WTC11 (cell line): Measurements from ENCODE around the gene PSD2. TPM values are rescaled to one million over a fixed set of nuclear protein-coding genes. Genes with fewer than 3 reads are reported as not detected.
A peak's percentile ranks its signal among the peaks of the same experiment; 100 is the strongest.

Experiments used
- ATAC-seq: fragments of 200-7000 bp; cut with Tn5 transposase; 2 replicates; pipeline ENCODE4 v1.10.0; 2021; ENCODE audit warnings: mild to moderate bottlenecking, moderate library complexity
- CTCF ChIA-PET: fragments of 300-600 bp; sonication (Branson Sonifier 250); formaldehyde crosslinking; loops from one replicate; lab custom pipeline; 2021; ENCODE audit warnings: antibody characterized with exemption; lab: Charles Lee
- POLR2A ChIA-PET: fragments of 350-600 bp; sonication (Branson Sonifier 250); formaldehyde crosslinking; loops from one replicate; lab custom pipeline; 2021; ENCODE audit warnings: antibody characterized with exemption; lab: Charles Lee
- DNase-seq: peaks from one replicate; pipeline ENCODE4 v3.0.0; 2021; ENCODE audit warnings: low spot score
- H3K27ac Mint-ChIP-seq: 2 replicates; pipeline ENCODE4 v1.8.0; 2021; ENCODE audit warnings: mixed read lengths
- H3K27me3 Mint-ChIP-seq: 2 replicates; pipeline ENCODE4 v1.8.0; 2021; ENCODE audit warnings: low read depth, mild to moderate bottlenecking, moderate library complexity, mixed read lengths
- H3K36me3 Mint-ChIP-seq: 2 replicates; pipeline ENCODE4 v1.8.0; 2021; ENCODE audit warnings: mixed read lengths
- H3K4me1 Mint-ChIP-seq: 2 replicates; pipeline ENCODE4 v1.8.0; 2022; ENCODE audit warnings: mixed read lengths
- H3K4me3 Mint-ChIP-seq: 2 replicates; pipeline ENCODE4 v1.8.0; 2021; ENCODE audit warnings: mild to moderate bottlenecking, moderate library complexity, mixed read lengths
- H3K9me3 Mint-ChIP-seq: 2 replicates; pipeline ENCODE4 v1.8.0; 2021; ENCODE audit warnings: mixed read lengths
- ATF1 ChIP-seq: sonication (generic); formaldehyde crosslinking; IDR thresholded peaks from 2 replicates; pipeline ENCODE4 v1.8.1; 2023; ENCODE audit warnings: mild to moderate bottlenecking, moderate library complexity, missing genetic modification reagents
- ATF6 ChIP-seq: sonication (generic); formaldehyde crosslinking; IDR thresholded peaks from 2 replicates; pipeline ENCODE4 v1.8.1; 2023; ENCODE audit warnings: mild to moderate bottlenecking, missing genetic modification reagents
- E2F5 ChIP-seq: sonication (generic); formaldehyde crosslinking; IDR thresholded peaks from 2 replicates; pipeline ENCODE4 v1.8.1; 2022; ENCODE audit warnings: mild to moderate bottlenecking, moderate library complexity, missing genetic modification reagents
- ETV6 ChIP-seq: sonication (generic); formaldehyde crosslinking; IDR thresholded peaks from 2 replicates; pipeline ENCODE4 v1.8.1; 2022; ENCODE audit warnings: mild to moderate bottlenecking, missing genetic modification reagents
- FOXK1 ChIP-seq: sonication (generic); formaldehyde crosslinking; IDR thresholded peaks from 2 replicates; pipeline ENCODE4 v1.8.0; 2022; ENCODE audit warnings: mild to moderate bottlenecking, moderate library complexity, missing genetic modification reagents
- GRHL2 ChIP-seq: fragments of 250-450 bp; sonication (Bioruptor Pico); IDR thresholded peaks from 2 replicates; pipeline ENCODE4 v1.8.0; 2022; ENCODE audit warnings: mild to moderate bottlenecking, moderate library complexity; ENCODE audit not compliant: insufficient replicate concordance, severe bottlenecking
- IRF1 ChIP-seq: sonication (generic); formaldehyde crosslinking; IDR thresholded peaks from 2 replicates; pipeline ENCODE4 v1.8.0; 2023; ENCODE audit warnings: missing genetic modification reagents
- JUN ChIP-seq: sonication (generic); formaldehyde crosslinking; IDR thresholded peaks from 2 replicates; pipeline ENCODE4 v1.8.0; 2023; ENCODE audit warnings: mild to moderate bottlenecking, missing genetic modification reagents
- MLX ChIP-seq: sonication (generic); formaldehyde crosslinking; IDR thresholded peaks from 2 replicates; pipeline ENCODE4 v1.8.1; 2023; ENCODE audit warnings: mild to moderate bottlenecking, missing genetic modification reagents, moderate library complexity
- MXD4 ChIP-seq: fragments of 250-450 bp; sonication (Bioruptor Pico); IDR thresholded peaks from 2 replicates; pipeline ENCODE4 v1.8.0; 2021; ENCODE audit warnings: mild to moderate bottlenecking, moderate library complexity, borderline replicate concordance
- NFE2L1 ChIP-seq: sonication (generic); formaldehyde crosslinking; IDR thresholded peaks from 2 replicates; pipeline ENCODE4 v1.8.1; 2023; ENCODE audit warnings: missing genetic modification reagents
- SMAD4 ChIP-seq: sonication (generic); formaldehyde crosslinking; IDR thresholded peaks from 2 replicates; pipeline ENCODE4 v1.8.0; 2022; ENCODE audit warnings: mild to moderate bottlenecking, missing genetic modification reagents
- TEAD4 ChIP-seq: sonication (generic); formaldehyde crosslinking; IDR thresholded peaks from 2 replicates; pipeline ENCODE4 v1.8.0; 2022; ENCODE audit warnings: mild to moderate bottlenecking, missing genetic modification reagents
- USF2 ChIP-seq: sonication (generic); formaldehyde crosslinking; IDR thresholded peaks from 2 replicates; pipeline ENCODE4 v1.8.1; 2023; ENCODE audit warnings: mild to moderate bottlenecking, missing genetic modification reagents, moderate library complexity
- ZBTB21 ChIP-seq: sonication (generic); formaldehyde crosslinking; IDR thresholded peaks from 2 replicates; pipeline ENCODE4 v1.8.1; 2023; ENCODE audit warnings: mild to moderate bottlenecking, missing genetic modification reagents, borderline replicate concordance
- ZNF425 ChIP-seq: fragments of 250-450 bp; sonication (Bioruptor Pico); conservative IDR thresholded peaks from 2 replicates; pipeline ENCODE4 v1.9.0; 2021; ENCODE audit warnings: mild to moderate bottlenecking
- ZNF512 ChIP-seq: sonication (generic); formaldehyde crosslinking; IDR thresholded peaks from 2 replicates; pipeline ENCODE4 v1.8.1; 2022; ENCODE audit warnings: missing genetic modification reagents, borderline replicate concordance
- ZNF671 ChIP-seq: fragments of 250-450 bp; sonication (Bioruptor Pico); IDR thresholded peaks from 2 replicates; pipeline ENCODE4 v1.8.0; 2021; ENCODE audit warnings: mild to moderate bottlenecking
- total RNA-seq: library from RNA; stranded (reverse); gene quantifications from 3 replicates; pipeline ENCODE4 v1.2.3, GENCODE V29; 2021

PSD2 gene
- total RNA-seq, 1 experiment from 2014 or later, result 0.57 TPM

- Mint-ChIP-seq H3K9me3 (no peaks in the 10 kb centered on the region), H3K4me3 (peak overlapping the region; percentile 52), H3K27ac (no peak overlapping the region), H3K4me1 (peaks cover 13% of the 10 kb centered on the region), H3K27me3 (peaks cover 68% of the 10 kb centered on the region), H3K36me3 (no peaks in the 10 kb centered on the region)
- CTCF ChIA-PET, result interaction anchor here (0.6 to 12.1 kb wide), 13 partner anchors 13 to 800 kb away, joined by 3 to 155 read pairs (median 4); partner anchors contain the start of gene IK
- POLR2A ChIA-PET, result no interaction called here
- ATAC-seq (peak; percentile 51), DNase-seq (peak; percentile 64)
- TF ChIP-seq FOXK1 (CRISPR knock-in tag), result peak; percentile 25; the same call in 1 of the 2 replicates
- TF ChIP-seq ZNF512 (CRISPR knock-in tag), result no peak
- no peak for TF ChIP-seq ZNF425 (CRISPR knock-in tag)
- TF ChIP-seq USF2, result peak; percentile 8; the same call in 1 of the 2 replicates
- 0 out of 2 replicates have a peak, but pooled peaks have one; percentile 49 for TF ChIP-seq IRF1 (CRISPR knock-in tag)
- TF ChIP-seq ATF6 (CRISPR knock-in tag), result no peak
Observed at GRCh38 chr5:139847790-139848507, 52.3 kb downstream of the PSD2 start.

GRCh38 chr5:139848508-139849100 is 53.0 kb downstream of the PSD2 start:
- DNase-seq (no peak), ATAC-seq (peak; percentile 39)
- H3K27me3 Mint-ChIP-seq, result peaks cover 65% of the 10 kb centered on the region
- H3K27ac Mint-ChIP-seq, result no peak overlapping the region
- no peaks in the 10 kb centered on the region for H3K9me3 Mint-ChIP-seq
- H3K36me3 Mint-ChIP-seq, result no peaks in the 10 kb centered on the region
- ChIA-PET CTCF (interaction anchor here (0.7 to 12.1 kb wide), 8 partner anchors 12 to 122 kb away, joined by 3 to 155 read pairs (median 6); no protein-coding TSS in a partner anchor), POLR2A (no interaction called here)
- peaks cover 13% of the 10 kb centered on the region for H3K4me1 Mint-ChIP-seq
- peak overlapping the region; percentile 59 for H3K4me3 Mint-ChIP-seq
- no peak for TF ChIP-seq MLX
- TF ChIP-seq SMAD4, result no peak
- TF ChIP-seq ZNF671, result no peak
- no peak for TF ChIP-seq ATF1 (CRISPR knock-in tag)
- no peak for TF ChIP-seq NFE2L1 (CRISPR knock-in tag)

GRCh38 chr5:139849501-139849900 is 53.9 kb downstream of the PSD2 start:
- Mint-ChIP-seq H3K4me1 (peaks cover 10% of the 10 kb centered on the region), H3K27ac (no peak overlapping the region), H3K9me3 (no peaks in the 10 kb centered on the region), H3K4me3 (peak overlapping the region; percentile 58), H3K36me3 (no peaks in the 10 kb centered on the region), H3K27me3 (peaks cover 61% of the 10 kb centered on the region)
- no peak for DNase-seq
- no peak for ATAC-seq
- POLR2A ChIA-PET, result no interaction called here
- CTCF ChIA-PET, result interaction anchor here (0.7 to 12.1 kb wide), 8 partner anchors 11 to 121 kb away, joined by 3 to 155 read pairs (median 8); no protein-coding TSS in a partner anchor
- TF ChIP-seq GRHL2 (no peak), ZBTB21 (CRISPR knock-in tag) (no peak), E2F5 (CRISPR knock-in tag) (no peak), ETV6 (no peak), USF2 (no peak), MXD4 (no peak), IRF1 (CRISPR knock-in tag) (no peak), JUN (no peak), FOXK1 (CRISPR knock-in tag) (no peak), TEAD4 (CRISPR knock-in tag) (no peak)
